Breast epithelium (tissue), 3 donors: ENCODE results near the gene WNK2.

Source experiments
- POLR2AphosphoS5 ChIP-seq, 3 donors: sonication (generic); formaldehyde crosslinking; IDR thresholded peaks; one replicate each; pipeline ENCODE4 v1.6.1; 2017; ENCODE audit warnings: antibody characterized with exemption in 3 of 3
- TF ChIP-seq, protein P1 (sequence below), 3 donors: fragments of 450-650 bp; IDR thresholded peaks; one replicate each; pipeline ENCODE4 v1.5.1; 2016 to 2017; ENCODE audit warnings: antibody characterized with exemption in 3 of 3, mild to moderate bottlenecking in 3 of 3, moderate library complexity in 3 of 3

DNA sequence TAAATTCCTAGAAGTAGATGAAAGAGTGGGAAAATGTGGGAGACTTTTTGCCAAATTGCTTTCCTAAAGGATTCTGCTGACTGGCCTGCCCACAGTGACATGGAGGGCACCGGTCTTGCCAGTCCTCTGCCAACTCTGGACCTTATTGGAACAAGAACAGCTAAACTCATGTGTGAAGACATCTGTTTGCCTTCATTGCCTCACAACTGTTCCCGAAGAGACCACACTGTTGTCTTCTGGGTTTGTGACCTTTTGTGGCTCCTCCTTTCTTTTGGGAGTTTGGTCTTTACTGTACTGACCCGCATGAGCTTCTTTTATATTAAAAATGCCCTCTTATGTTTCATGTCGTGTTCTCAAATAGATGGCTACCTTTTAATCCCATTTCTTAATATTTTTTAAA lies 16.1 kb upstream of the WNK2 start:
- TF ChIP-seq, protein P1, sequence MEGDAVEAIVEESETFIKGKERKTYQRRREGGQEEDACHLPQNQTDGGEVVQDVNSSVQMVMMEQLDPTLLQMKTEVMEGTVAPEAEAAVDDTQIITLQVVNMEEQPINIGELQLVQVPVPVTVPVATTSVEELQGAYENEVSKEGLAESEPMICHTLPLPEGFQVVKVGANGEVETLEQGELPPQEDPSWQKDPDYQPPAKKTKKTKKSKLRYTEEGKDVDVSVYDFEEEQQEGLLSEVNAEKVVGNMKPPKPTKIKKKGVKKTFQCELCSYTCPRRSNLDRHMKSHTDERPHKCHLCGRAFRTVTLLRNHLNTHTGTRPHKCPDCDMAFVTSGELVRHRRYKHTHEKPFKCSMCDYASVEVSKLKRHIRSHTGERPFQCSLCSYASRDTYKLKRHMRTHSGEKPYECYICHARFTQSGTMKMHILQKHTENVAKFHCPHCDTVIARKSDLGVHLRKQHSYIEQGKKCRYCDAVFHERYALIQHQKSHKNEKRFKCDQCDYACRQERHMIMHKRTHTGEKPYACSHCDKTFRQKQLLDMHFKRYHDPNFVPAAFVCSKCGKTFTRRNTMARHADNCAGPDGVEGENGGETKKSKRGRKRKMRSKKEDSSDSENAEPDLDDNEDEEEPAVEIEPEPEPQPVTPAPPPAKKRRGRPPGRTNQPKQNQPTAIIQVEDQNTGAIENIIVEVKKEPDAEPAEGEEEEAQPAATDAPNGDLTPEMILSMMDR (IDR thresholded peaks at IDR 0.05), result no peak
- TF ChIP-seq POLR2AphosphoS5 (IDR thresholded peaks at IDR 0.05), result no peak
